Uterus (tissue), 2 donors: ENCODE data around the gene KRT2.

Experiments used
- CTCF ChIP-seq, 4 experiments: fragments of 200-600 bp in 2 of 4; fragments of 450-650 bp in 2 of 4; sonication (generic) in 2 of 4; IDR thresholded peaks; one replicate each; pipeline ENCODE4 v1.5.1; 2016 to 2019; ENCODE audit warnings: antibody characterized with exemption in 4 of 4, mild to moderate bottlenecking in 2 of 4, moderate library complexity in 1 of 4
- POLR2A ChIP-seq, 2 donors: fragments of 450-650 bp; IDR thresholded peaks; one replicate each; pipeline ENCODE4 v1.6.1; 2016; ENCODE audit warnings: antibody characterized with exemption in 2 of 2, mild to moderate bottlenecking in 1 of 2, moderate library complexity in 1 of 2

- TF ChIP-seq CTCF (IDR thresholded peaks at IDR 0.05), result no peak
- TF ChIP-seq POLR2A (IDR thresholded peaks at IDR 0.05), result no peak
These were observed 36.5 kb upstream of the KRT2 start for GRCh38 chr12:52688481-52688880.
